Dendritic cell treated with granulocyte-macrophage colony-stimulating factor and Interleukin-4, amounts not matched to agents 40 ng/mL and 50 ng/mL, for 4 days (primary cell): ENCODE results near the gene GOSR1.

Experiments
- H3K27ac Mint-ChIP-seq: one replicate; pipeline ENCODE4 v1.8.0; 2022; ENCODE audit warnings: mild to moderate bottlenecking, mixed read lengths
- H3K27me3 Mint-ChIP-seq: one replicate; pipeline ENCODE4 v1.8.0; 2022; ENCODE audit warnings: mild to moderate bottlenecking, mixed read lengths
- H3K36me3 Mint-ChIP-seq: one replicate; pipeline ENCODE4 v1.8.0; 2022; ENCODE audit warnings: low read depth, mixed read lengths
- H3K4me1 Mint-ChIP-seq: one replicate; pipeline ENCODE4 v1.8.0; 2022; ENCODE audit warnings: low read depth, mixed read lengths
- H3K4me3 Mint-ChIP-seq: one replicate; pipeline ENCODE4 v1.8.0; 2022; ENCODE audit warnings: mild to moderate bottlenecking, moderate library complexity, mixed read lengths
- H3K9me3 Mint-ChIP-seq: one replicate; pipeline ENCODE4 v1.8.0; 2022; ENCODE audit warnings: mixed read lengths
- intact Hi-C: fragments of 100-400 bp; cut with micrococcal nuclease; formaldehyde crosslinking; loops from one replicate; pipeline ENCODE4 v1.15.0; 2022

The GOSR1 gene

GRCh38 chr17:30472238-30472890 is 4.8 kb upstream of the GOSR1 start:
- no peak overlapping the region for H3K4me3 Mint-ChIP-seq
- intact Hi-C loops: no loop called here
- no peak overlapping the region for H3K27ac Mint-ChIP-seq
- H3K4me1 Mint-ChIP-seq: peaks cover 7% of the 10 kb centered on the region
- no peaks in the 10 kb centered on the region for H3K9me3 Mint-ChIP-seq
- peaks cover 4% of the 10 kb centered on the region for H3K36me3 Mint-ChIP-seq
- H3K27me3 Mint-ChIP-seq: no peaks in the 10 kb centered on the region

- intact Hi-C loops: loop anchor here (5.0 kb wide), 2 partner anchors 242 to 347 kb away; partner anchors contain the start of gene CRLF3
- H3K36me3 Mint-ChIP-seq: peaks cover 22% of the 10 kb centered on the region
- H3K4me3 Mint-ChIP-seq: no peak overlapping the region
- no peak overlapping the region for H3K27ac Mint-ChIP-seq
- H3K27me3 Mint-ChIP-seq: no peaks in the 10 kb centered on the region
- peaks cover 7% of the 10 kb centered on the region for H3K4me1 Mint-ChIP-seq
- H3K9me3 Mint-ChIP-seq: no peaks in the 10 kb centered on the region
Observed at GRCh38 chr17:30475206-30475605, 2.0 kb upstream of the GOSR1 start.

- no peaks in the 10 kb centered on the region for H3K9me3 Mint-ChIP-seq
- H3K36me3 Mint-ChIP-seq: peaks cover 35% of the 10 kb centered on the region
- peak overlapping the region; percentile 88 for H3K4me3 Mint-ChIP-seq
- intact Hi-C loops: loop anchor here (5.0 kb wide), 2 partner anchors 241 to 346 kb away; partner anchors contain the start of gene CRLF3
- H3K27ac Mint-ChIP-seq: peak overlapping the region; percentile 99
- peaks cover 7% of the 10 kb centered on the region for H3K4me1 Mint-ChIP-seq
- no peaks in the 10 kb centered on the region for H3K27me3 Mint-ChIP-seq
Observed at GRCh38 chr17:30476726-30477082, 504 bp upstream of the GOSR1 start.

GRCh38 chr17:30477774-30478115 is 537 bp downstream of the GOSR1 start:
- peaks cover 38% of the 10 kb centered on the region for H3K36me3 Mint-ChIP-seq
- H3K9me3 Mint-ChIP-seq: no peaks in the 10 kb centered on the region
- H3K27ac Mint-ChIP-seq: peak overlapping the region; percentile 99
- no peaks in the 10 kb centered on the region for H3K27me3 Mint-ChIP-seq
- intact Hi-C loops: loop anchor here (5.0 kb wide), 2 partner anchors 240 to 345 kb away; partner anchors contain the start of gene CRLF3
- H3K4me3 Mint-ChIP-seq: peak overlapping the region; percentile 88
- H3K4me1 Mint-ChIP-seq: peaks cover 7% of the 10 kb centered on the region

DNA sequence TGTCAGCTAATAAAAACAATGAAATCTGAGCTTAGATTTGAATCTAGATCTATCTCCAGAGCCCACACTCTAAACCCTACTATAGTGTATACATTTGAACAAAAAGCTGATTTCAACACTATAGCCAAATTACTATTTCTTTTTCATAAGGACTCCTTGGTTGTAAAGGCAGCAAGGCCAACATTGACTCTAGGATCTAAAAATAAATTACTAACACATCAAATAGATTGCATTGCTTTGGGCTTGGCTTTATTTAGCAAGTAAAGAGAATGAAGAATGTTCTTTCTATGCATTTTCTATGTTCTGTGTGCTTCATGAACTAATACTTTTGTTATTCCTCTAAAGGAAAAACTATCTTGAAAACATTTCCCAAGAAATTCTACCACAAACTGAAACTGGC is 5.3 kb downstream of the GOSR1 start:
- Mint-ChIP-seq H3K27me3 (no peaks in the 10 kb centered on the region), H3K36me3 (peaks cover 78% of the 10 kb centered on the region), H3K4me3 (no peak overlapping the region), H3K9me3 (no peaks in the 10 kb centered on the region), H3K4me1 (no peaks in the 10 kb centered on the region), H3K27ac (no peak overlapping the region)
- intact Hi-C loops: no loop called here

GRCh38 chr17:30483159-30483558 is 6.0 kb downstream of the GOSR1 start:
- Mint-ChIP-seq H3K4me1 (no peaks in the 10 kb centered on the region), H3K27ac (no peak overlapping the region), H3K4me3 (no peak overlapping the region), H3K9me3 (no peaks in the 10 kb centered on the region), H3K27me3 (no peaks in the 10 kb centered on the region), H3K36me3 (peaks cover 78% of the 10 kb centered on the region)
- intact Hi-C loops: no loop called here

DNA sequence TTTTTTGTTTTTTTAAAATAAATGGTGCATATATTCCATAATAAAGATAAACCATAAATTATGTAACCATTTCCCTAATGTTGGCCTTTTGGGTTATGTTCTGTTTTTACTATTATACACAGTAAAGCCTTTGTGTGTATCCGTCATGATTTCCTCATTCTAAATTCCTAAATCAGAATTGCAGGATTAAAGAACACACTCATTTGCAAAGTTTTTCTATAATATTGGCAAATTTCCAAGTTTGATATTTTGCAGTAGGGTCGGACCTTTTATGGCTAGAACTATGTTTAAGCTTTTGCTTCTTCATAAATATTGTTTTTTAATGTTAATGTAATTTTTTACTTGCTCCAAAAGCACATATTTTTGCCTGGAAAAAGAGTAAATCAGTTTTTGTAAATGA is 16.6 kb downstream of the GOSR1 start:
- Mint-ChIP-seq H3K9me3 (no peaks in the 10 kb centered on the region), H3K4me1 (no peaks in the 10 kb centered on the region), H3K27ac (no peak overlapping the region), H3K36me3 (peaks cover 96% of the 10 kb centered on the region), H3K4me3 (no peak overlapping the region), H3K27me3 (no peaks in the 10 kb centered on the region)
- intact Hi-C loops: no loop called here

GRCh38 chr17:30495586-30495985 is 18.4 kb downstream of the GOSR1 start:
- Mint-ChIP-seq H3K4me1 (peaks cover 7% of the 10 kb centered on the region), H3K36me3 (peaks cover 96% of the 10 kb centered on the region), H3K9me3 (no peaks in the 10 kb centered on the region), H3K27me3 (no peaks in the 10 kb centered on the region), H3K4me3 (no peak overlapping the region), H3K27ac (no peak overlapping the region)
- intact Hi-C loops: no loop called here

- H3K27ac Mint-ChIP-seq: no peak overlapping the region
- peaks cover 7% of the 10 kb centered on the region for H3K4me1 Mint-ChIP-seq
- H3K27me3 Mint-ChIP-seq: no peaks in the 10 kb centered on the region
- peaks cover 85% of the 10 kb centered on the region for H3K36me3 Mint-ChIP-seq
- H3K9me3 Mint-ChIP-seq: no peaks in the 10 kb centered on the region
- H3K4me3 Mint-ChIP-seq: no peak overlapping the region
- intact Hi-C loops: no loop called here
Observed at GRCh38 chr17:30503558-30503957, 26.4 kb downstream of the GOSR1 start.

DNA sequence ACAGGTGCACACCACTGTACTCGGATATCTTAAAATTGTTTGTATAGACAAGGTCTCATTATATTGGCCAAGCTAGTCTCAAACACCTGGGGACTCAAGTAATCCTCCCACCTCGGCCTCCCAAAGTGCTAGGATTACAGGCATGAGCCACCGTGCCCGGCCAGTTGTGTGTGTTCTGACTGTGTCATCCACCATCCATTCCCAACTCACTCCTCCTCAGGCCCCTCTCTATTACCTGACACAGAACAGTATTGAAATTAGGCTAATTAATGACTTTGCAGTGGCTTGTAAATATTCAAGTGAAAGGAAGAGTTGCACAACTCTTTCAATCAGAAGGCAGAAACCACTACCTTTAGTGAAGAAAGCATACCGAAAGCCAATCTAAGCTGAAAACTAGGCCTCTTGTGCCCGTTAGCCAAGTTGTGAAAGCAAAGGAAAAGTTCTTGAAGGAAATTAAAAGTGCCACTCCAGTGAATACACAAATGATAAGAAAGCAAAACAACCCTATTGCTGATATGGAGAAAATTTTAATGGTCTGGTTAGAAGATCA is 28.7 kb downstream of the GOSR1 start:
- Mint-ChIP-seq H3K4me1 (no peaks in the 10 kb centered on the region), H3K27me3 (no peaks in the 10 kb centered on the region), H3K4me3 (no peak overlapping the region), H3K27ac (no peak overlapping the region), H3K9me3 (no peaks in the 10 kb centered on the region), H3K36me3 (peaks cover 62% of the 10 kb centered on the region)
- intact Hi-C loops: no loop called here

GRCh38 chr17:30506481-30506880 is 29.3 kb downstream of the GOSR1 start:
- Mint-ChIP-seq H3K4me3 (no peak overlapping the region), H3K27ac (no peak overlapping the region), H3K36me3 (peaks cover 58% of the 10 kb centered on the region), H3K27me3 (no peaks in the 10 kb centered on the region), H3K4me1 (no peaks in the 10 kb centered on the region), H3K9me3 (no peaks in the 10 kb centered on the region)
- intact Hi-C loops: no loop called here

GRCh38 chr17:30513346-30513745 is 36.1 kb downstream of the GOSR1 start:
- intact Hi-C loops: no loop called here
- Mint-ChIP-seq H3K9me3 (no peaks in the 10 kb centered on the region), H3K4me1 (no peaks in the 10 kb centered on the region), H3K4me3 (no peak overlapping the region), H3K27ac (no peak overlapping the region), H3K27me3 (no peaks in the 10 kb centered on the region), H3K36me3 (peaks cover 63% of the 10 kb centered on the region)

DNA sequence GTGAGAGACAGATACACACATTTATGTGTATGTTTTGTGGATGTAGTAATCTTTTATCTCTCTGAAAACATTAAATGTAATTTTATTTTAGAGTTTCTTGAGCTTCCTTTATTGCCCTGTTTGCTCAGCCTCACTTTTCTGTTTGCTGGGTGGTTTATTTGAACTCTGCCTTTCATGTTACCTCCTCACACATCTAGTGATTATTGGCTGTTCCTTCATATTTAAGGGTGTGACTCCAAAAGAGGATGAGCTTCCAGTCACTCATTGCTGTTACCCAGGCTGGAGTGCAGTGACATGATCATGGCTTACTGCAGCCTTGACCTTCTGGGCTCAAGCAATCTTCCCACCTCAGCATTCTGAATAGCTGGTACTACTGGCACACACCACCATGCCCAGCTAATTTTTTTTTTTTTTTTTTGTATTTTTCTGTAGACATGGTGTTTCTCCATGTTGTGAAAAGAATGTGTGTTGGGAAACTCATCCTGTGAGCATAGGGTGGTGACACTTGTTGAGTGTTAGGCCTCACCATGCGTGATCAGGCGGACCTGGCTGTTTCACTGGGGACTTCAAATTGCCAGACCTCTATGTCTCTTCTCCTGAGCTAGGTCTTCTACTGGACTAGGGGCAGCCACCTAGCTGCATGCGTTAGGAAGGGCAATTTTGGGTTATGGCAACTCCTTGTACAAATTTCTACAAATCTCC is 37.8 kb downstream of the GOSR1 start:
- Mint-ChIP-seq H3K27ac (no peak overlapping the region), H3K36me3 (peaks cover 78% of the 10 kb centered on the region), H3K4me1 (no peaks in the 10 kb centered on the region), H3K4me3 (no peak overlapping the region), H3K9me3 (no peaks in the 10 kb centered on the region), H3K27me3 (no peaks in the 10 kb centered on the region)
- intact Hi-C loops: no loop called here

- no peak overlapping the region for H3K27ac Mint-ChIP-seq
- H3K36me3 Mint-ChIP-seq: peaks cover 93% of the 10 kb centered on the region
- no peaks in the 10 kb centered on the region for H3K27me3 Mint-ChIP-seq
- no peaks in the 10 kb centered on the region for H3K4me1 Mint-ChIP-seq
- H3K4me3 Mint-ChIP-seq: no peak overlapping the region
- no peaks in the 10 kb centered on the region for H3K9me3 Mint-ChIP-seq
- intact Hi-C loops: no loop called here
Observed at GRCh38 chr17:30517786-30518185, 40.6 kb downstream of the GOSR1 start.
